ENCODE measurements around the gene CUTC.
"Not testable (repeated sequence)": the region's sequence is repeated elsewhere in the genome, so short reads cannot be mapped to it uniquely, and the experiment has no call there.

CUTC gene

GRCh38 chr10:99743841-99744240 lies 11.8 kb downstream of the CUTC start:
- DNase-seq, result no peak

- not testable (repeated sequence) for DNase-seq
These were observed 14.1 kb downstream of the CUTC start for GRCh38 chr10:99746166-99746565.

GRCh38 chr10:99748823-99749451 lies 16.9 kb downstream of the CUTC start:
- DNase-seq, result no peak

GRCh38 chr10:99750641-99751040 lies 18.6 kb downstream of the CUTC start:
- DNase-seq, result no peak

- no peak for DNase-seq
These were observed 22.6 kb downstream of the CUTC start for GRCh38 chr10:99754670-99755069.

GRCh38 chr10:99756159-99756558 lies 24.1 kb downstream of the CUTC start:
- DNase-seq, result no peak

GRCh38 chr10:99758211-99758891 lies 26.3 kb downstream of the CUTC start:
- no peak for DNase-seq

- DNase-seq, result no peak
These were observed 28.3 kb downstream of the CUTC start for GRCh38 chr10:99760321-99760720.

GRCh38 chr10:99761365-99761764 lies 29.3 kb downstream of the CUTC start:
- DNase-seq, result no peak

GRCh38 chr10:99765672-99766301 lies 33.8 kb downstream of the CUTC start:
- DNase-seq, result no peak

- DNase-seq, result no peak
These were observed 34.3 kb downstream of the CUTC start for GRCh38 chr10:99766302-99766681.

GRCh38 chr10:99767901-99768300 lies 35.9 kb downstream of the CUTC start:
- DNase-seq, result no peak

GRCh38 chr10:99768556-99768955 lies 36.5 kb downstream of the CUTC start:
- DNase-seq, result no peak

GRCh38 chr10:99769706-99770105 lies 37.7 kb downstream of the CUTC start:
- DNase-seq, result no peak

- no peak for DNase-seq
These were observed 38.5 kb downstream of the CUTC start for GRCh38 chr10:99770408-99771045.

- no peak for DNase-seq
These were observed 43.8 kb downstream of the CUTC start for GRCh38 chr10:99775850-99776249.

GRCh38 chr10:99777918-99778714 lies 46.1 kb downstream of the CUTC start:
- no peak for DNase-seq

- DNase-seq, result no peak
These were observed 47.3 kb downstream of the CUTC start for GRCh38 chr10:99779335-99779734.

- DNase-seq, result no peak
These were observed 49.8 kb downstream of the CUTC start for GRCh38 chr10:99781734-99782429.

GRCh38 chr10:99782447-99783286 lies 50.6 kb downstream of the CUTC start, which contains the start of gene ABCC2:
Gene ABCC2 (plus strand): TSS chr10:99782640. CDS start chr10:99782845, 205 bp downstream.
- no peak for DNase-seq

GRCh38 chr10:99784016-99784726 lies 52.1 kb downstream of the CUTC start:
- no peak for DNase-seq
